Fibroblast of lung (primary cell): Measurements from ENCODE around the gene FNDC8.

Source experiments
- CTCF ChIP-seq, 2 donors: IDR thresholded peaks in 1 of 2; conservative IDR thresholded peaks in 1 of 2; 1 replicate in 1 of 2; 2 replicates in 1 of 2; pipeline ENCODE4 v1.5.1; 2011 to 2012; ENCODE audit warnings: low read length in 2 of 2, control low read depth in 1 of 2, inconsistent platforms in 1 of 2, low read depth in 1 of 2, mild to moderate bottlenecking in 1 of 2
- EZH2 ChIP-seq: IDR thresholded peaks from 2 replicates; pipeline ENCODE4 v1.5.1; 2012; ENCODE audit warnings: low read length, control low read depth, mild to moderate bottlenecking; ENCODE audit errors: missing control alignments

- no peak for TF ChIP-seq CTCF (conservative IDR thresholded peaks at IDR 0.05 in 1 of 2, IDR thresholded peaks at IDR 0.05 in 1 of 2; ENCODE audit: low read depth in 1 of 2, low read length in 2 of 2)
- no peak for TF ChIP-seq EZH2
Observed at GRCh38 chr17:35167046-35167445, 45.6 kb downstream of the FNDC8 start.
